HG03108 (cell line): ENCODE data around the gene SDSL.

Source experiments
- ATAC-seq: cut with Tn5 transposase; IDR thresholded peaks from one replicate; pipeline ENCODE4 v1.9.1; 2021; ENCODE audit warnings: moderate library complexity; ENCODE audit not compliant: unreplicated experiment

Gene SDSL

DNA sequence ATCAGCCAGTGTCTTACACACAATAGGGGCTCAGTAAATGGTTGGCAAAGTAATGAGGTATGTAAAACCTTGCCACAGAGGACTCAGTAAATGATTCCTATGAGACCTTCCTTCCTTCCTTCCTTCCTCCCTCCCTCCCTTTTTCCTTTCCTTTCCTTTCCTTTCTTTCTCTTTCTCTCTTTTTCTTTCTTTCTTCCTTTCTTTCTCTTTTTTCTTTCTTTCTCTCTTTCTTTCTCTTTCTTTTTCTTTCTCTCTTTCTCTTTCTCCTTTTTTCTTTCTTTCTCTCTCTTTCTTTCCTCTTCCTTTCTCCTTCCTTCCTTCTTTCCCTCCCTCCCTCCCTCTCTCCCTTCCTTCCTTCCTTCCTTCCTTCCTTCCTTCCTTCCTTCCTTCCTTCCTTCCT lies 26.0 kb upstream of the SDSL start:
- ATAC-seq, result no peak

DNA sequence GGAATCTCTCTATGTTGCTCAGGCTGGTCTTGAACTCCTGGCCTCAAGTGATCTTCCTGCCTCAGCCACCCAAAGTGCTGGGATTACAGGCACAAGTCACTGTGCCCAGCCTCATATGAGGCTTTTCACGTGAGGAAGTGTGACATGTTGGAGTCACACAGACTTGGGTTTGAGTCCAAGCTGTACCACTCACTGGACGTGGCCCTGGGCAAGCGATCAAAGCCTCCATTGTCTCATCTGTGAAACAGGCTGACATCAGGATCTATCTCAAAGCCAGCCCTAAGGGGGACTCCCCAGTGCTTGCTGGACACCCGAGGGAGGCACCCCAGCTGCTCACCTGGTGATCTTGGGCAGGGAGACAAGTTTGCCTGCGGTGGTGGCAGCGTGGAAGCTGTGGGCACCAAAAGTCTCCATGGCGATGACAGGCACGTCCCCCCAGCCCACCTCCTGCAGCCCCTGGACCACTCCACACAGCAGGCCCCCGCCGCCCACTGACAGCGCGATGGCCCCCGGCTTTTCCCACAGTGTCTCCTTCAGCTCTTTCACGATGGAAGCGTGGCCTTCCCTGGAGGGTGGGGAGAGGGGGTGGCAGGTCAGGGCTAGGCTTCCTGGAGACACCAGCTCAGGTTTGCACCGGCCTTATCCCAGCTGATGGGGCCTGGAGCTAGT lies 25.2 kb upstream of the SDSL start:
- ATAC-seq, result no peak

DNA sequence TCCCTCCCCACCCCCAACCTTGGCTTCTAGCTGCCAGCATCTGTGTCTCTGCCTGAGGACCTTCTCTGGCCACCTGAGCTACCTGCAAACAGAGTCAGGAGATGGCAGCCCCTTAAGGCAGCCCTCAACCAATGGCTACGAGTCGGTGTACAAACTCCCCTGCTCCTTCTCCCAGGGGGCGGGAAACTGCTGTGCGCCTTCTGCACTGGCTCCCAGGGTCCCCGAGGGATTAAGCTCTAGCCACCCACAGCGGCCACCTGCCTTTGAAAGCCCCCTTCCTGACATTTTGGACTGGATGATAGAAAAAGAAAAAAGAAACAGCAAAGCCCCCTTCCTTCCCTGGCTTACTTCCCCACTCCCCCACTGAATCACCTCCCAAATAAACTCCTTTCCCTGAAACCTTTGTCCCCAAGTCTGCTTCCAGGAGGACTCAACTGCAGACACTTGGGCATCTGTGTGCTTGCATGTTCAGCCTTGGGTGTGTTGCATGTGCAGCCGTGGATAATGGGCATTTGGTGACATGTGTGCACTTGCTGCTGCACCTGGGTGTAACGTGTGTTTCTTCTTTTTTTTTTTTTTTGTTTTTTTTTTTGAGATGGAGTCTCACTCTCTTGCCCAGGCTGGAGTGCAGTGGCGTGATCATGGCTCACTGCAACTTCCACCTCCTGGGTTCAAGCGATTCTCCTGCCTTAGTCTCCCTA lies 24.5 kb upstream of the SDSL start:
- ATAC-seq, result no peak

DNA sequence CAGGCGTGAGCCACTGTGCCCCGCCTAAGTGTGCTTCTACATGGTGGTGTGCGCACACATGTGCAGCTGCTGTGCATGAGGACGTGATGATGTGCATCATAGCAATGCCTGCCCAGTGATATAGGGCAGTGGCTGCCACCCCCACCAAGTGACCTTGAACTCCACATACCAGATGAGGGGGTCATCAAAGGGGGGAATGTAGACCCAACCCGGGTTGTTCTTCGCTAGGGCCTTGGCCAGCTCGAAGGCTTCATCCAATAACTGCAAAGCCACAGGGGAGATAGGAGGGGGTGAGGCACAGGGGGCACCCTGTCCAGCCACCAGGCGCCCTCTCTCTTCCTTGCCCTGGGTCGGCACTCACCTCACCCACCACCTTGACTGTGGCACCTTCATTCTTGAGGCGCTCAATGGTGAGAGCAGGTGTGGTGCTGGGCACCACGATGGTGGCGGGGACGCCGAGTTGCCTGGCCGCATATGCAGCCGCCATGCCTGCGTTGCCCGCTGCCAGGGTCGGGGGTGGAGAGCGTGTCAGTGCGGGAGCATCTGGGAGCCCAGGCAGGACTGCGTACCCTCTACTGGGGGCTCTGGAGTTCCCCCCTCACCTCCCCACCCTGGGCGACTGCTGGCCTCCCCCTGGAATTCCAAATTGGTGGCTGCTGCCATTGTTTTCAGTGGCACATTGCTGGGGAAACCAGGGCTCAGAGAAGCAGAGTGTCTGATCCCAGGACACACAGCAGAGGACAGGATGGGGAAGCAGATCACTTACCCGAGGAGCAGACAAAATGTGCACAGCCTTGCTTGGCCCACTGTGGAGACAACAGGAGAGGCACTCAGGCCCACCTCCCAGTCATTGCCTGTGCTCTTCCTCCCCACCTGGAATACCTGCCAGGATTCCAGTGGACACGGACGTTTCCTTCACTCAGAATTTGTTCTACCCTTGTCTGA lies 23.6 kb upstream of the SDSL start:
- no peak for ATAC-seq

DNA sequence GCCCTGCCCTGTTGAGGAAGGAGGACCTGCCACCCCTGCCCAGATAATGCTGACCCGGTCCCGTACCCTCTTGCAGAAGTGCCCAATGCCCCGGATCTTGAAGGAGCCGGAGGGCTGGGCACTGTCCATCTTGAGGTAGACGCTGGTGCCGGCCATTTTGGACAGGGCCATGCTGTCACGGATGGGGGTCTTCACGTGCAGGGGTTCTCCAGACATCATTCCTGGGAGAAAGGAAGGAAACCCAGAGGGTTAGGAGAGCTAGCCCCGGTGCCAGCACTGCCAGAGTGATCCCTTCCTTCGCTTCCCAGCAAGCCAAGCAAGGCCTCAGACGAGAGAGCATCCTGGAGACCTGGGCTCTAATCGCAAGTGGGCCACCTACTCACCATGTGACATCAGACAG lies 22.7 kb upstream of the SDSL start:
- ATAC-seq, result no peak

- no peak for ATAC-seq
Observed at GRCh38 chr12:113400362-113400761, 21.8 kb upstream of the SDSL start.

DNA sequence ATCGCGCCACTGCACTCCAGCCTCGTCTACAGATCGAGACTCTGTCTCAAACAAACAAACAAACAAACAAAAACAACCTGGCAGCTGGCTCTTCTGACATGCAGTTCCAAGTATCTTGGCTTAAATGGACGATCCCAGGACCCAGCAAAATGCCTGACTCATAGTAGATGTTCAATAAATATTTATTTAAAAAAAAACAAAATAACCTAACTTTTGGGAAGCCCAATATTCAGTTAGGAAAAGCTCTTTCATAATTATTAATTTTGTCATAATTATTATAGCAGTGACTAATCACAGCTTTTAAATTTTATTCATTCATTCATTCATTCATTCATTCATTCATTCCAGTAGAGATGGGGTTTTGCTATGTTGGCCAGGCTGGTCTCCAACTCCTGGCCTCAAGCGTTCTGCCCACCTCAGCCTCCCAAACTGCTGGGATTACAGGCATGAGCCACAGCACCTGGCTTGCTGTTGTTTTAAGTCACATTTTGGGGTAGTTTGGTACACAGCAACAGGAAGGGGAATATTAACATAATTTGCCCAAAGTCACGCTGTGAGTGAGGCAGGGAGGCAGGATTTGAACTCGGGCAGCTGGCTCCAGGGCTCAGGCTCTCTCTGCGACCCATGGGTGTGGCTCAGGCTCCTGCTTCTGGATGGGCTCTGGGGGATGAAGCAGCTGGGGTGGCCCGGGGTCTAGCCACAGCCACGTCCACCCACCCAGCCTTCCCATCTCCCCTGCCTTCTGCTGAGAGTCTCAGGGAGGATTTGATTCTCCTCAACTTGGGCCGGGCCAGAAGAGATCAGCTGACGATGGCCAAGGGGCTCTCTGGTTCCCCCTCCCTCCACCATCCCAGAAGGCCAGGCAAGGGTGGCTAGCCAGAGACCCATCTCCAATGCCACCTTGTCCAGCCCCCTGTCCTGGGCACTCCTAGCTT lies 20.8 kb upstream of the SDSL start:
- no peak for ATAC-seq

- no peak for ATAC-seq
Observed at GRCh38 chr12:113402586-113403260, 19.5 kb upstream of the SDSL start.

GRCh38 chr12:113403435-113404415 lies 18.5 kb upstream of the SDSL start, which contains the start of gene SDS:
SDS (minus strand) TSS chr12:113403887; CDS start chr12:113399708, 4,179 bp downstream.
- ATAC-seq, result no peak

DNA sequence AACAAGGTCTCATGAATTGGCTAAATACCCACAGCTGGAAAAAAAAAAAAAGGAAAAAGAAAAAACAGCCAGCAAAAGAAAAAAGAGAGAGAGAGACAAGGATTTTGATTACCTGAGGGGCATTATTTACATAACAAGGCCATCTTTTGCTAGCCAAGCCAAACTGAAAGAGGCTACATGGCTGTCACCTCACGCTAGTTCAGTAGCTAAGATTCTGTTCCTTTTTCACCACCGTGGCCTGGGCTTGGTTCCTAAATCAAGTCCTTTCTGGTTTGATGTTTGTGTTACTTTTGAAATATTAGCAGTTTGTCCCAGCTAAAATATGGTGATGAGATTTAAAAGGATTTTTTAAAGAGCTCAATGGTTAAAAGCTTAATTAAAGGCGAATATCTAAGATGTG lies 16.5 kb upstream of the SDSL start:
- no peak for ATAC-seq

GRCh38 chr12:113407931-113408600 lies 14.1 kb upstream of the SDSL start:
- ATAC-seq, result no peak

- no peak for ATAC-seq
Observed at GRCh38 chr12:113408756-113409298, 13.4 kb upstream of the SDSL start.

DNA sequence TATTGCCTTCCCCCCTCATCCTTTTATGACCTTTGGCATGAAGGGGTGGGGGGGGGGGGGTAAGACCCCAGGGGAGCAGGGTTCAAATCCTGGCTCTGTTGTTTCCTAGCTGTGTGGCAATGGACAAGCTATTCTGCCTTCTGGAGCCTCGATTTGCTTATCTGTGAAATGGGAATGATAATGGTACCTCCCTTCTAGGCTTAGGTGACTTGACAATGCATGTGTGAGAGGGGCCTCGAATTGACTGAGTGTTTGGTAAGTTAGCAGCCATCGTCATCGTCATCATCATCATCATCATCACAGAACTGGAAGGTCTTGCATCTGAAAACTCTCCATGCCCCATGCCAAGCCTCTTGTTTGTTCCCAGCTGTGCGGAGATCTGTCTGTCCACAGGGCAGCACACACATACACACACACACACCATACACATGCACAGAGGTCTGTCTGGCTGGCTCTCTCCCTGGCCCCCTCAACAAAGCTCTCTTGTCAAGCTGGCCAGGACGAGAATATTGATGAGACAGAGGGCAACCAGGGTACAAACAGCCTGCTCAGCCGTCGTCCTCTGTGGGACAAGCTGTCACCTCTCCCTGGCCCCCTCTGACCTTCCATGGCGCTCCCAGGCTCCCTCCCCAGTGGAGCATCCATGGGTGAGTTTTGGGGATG lies 12.6 kb upstream of the SDSL start:
- no peak for ATAC-seq

DNA sequence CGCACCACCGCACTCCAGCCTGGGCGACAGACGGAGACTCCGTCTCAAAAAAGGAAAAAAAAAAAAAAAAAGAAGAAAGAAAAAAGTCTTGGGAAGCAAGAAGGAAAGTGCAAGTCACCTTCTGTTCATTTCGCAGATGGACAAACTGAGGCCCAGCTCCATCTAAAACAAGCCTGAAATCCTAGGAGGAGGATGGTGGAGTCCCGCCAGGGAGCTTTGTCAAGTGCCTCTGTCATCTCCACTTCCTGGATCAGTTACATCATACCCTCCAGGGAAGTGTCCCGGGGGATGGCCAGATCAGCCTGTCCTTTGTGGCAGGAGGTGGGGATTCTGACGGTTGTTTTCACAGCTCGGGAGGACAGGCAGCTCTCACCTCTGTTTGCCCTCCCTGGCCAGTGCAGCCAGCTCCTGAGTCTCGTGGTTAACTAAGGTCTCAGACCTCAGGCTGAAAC lies 8.7 kb upstream of the SDSL start:
- ATAC-seq, result no peak

- no peak for ATAC-seq
Observed at GRCh38 chr12:113414519-113415038, 7.6 kb upstream of the SDSL start.

- ATAC-seq, result no peak
Observed at GRCh38 chr12:113416091-113416754, 6.0 kb upstream of the SDSL start.
